Mesenchymal stem cell (in vitro differentiated cells and primary cell): ENCODE data around the gene ATP6V0A1. TPM values are rescaled to one million over a fixed set of nuclear protein-coding genes. Genes with fewer than 3 reads are reported as not detected.

ENCODE experiments used
- DNase-seq: peaks from one replicate; pipeline ENCODE4 v3.0.0-alpha.2; 2013
- H2AFZ ChIP-seq: one replicate; pipeline ENCODE4 v1.6.1; 2013; ENCODE audit warnings: low read depth, mild to moderate bottlenecking, control low read depth, inconsistent platforms, low read length, moderate library complexity
- H2AK5ac ChIP-seq: 2 replicates; pipeline ENCODE4 v1.6.1; 2013; ENCODE audit warnings: low read length, moderate library complexity, mild to moderate bottlenecking, inconsistent platforms; ENCODE audit not compliant: severe bottlenecking
- H2BK120ac ChIP-seq: one replicate; pipeline ENCODE4 v1.6.1; 2013; ENCODE audit warnings: low read depth, mild to moderate bottlenecking, inconsistent platforms, low read length, moderate library complexity
- H2BK12ac ChIP-seq, 2 experiments: one replicate each; pipeline ENCODE4 v1.6.1; 2013; ENCODE audit warnings: inconsistent platforms in 2 of 2, low read length in 2 of 2, mild to moderate bottlenecking in 2 of 2, moderate library complexity in 2 of 2, control low read depth in 1 of 2
- H2BK15ac ChIP-seq: one replicate; pipeline ENCODE4 v1.6.1; 2013; ENCODE audit warnings: mild to moderate bottlenecking, low read depth, inconsistent platforms; ENCODE audit not compliant: poor library complexity, severe bottlenecking
- H2BK5ac ChIP-seq: 2 replicates; pipeline ENCODE4 v1.6.1; 2013; ENCODE audit warnings: low read depth, mild to moderate bottlenecking, low read length, control low read depth, inconsistent platforms; ENCODE audit not compliant: poor library complexity, severe bottlenecking
- H3K14ac ChIP-seq, 2 experiments: one replicate each; pipeline ENCODE4 v1.6.1; 2013; ENCODE audit warnings: inconsistent platforms in 2 of 2, low read length in 2 of 2, control low read depth in 1 of 2, mild to moderate bottlenecking in 1 of 2, moderate library complexity in 1 of 2
- H3K18ac ChIP-seq, 2 experiments: one replicate each; pipeline ENCODE4 v1.6.1; 2013; ENCODE audit warnings: inconsistent platforms in 2 of 2, low read length in 2 of 2, control low read depth in 1 of 2, low read depth in 1 of 2, mild to moderate bottlenecking in 1 of 2
- H3K23ac ChIP-seq, 2 experiments: one replicate each; pipeline ENCODE4 v1.6.1; 2013; ENCODE audit warnings: inconsistent platforms in 2 of 2, low read length in 2 of 2, mild to moderate bottlenecking in 2 of 2, moderate library complexity in 2 of 2, control low read depth in 1 of 2
- H3K27ac ChIP-seq: 2 replicates; pipeline ENCODE4 v1.5.1; 2013; ENCODE audit warnings: mild to moderate bottlenecking, moderate library complexity, low read length, control low read depth, inconsistent platforms; ENCODE audit not compliant: poor library complexity, severe bottlenecking
- H3K27me3 ChIP-seq, 2 experiments: 2 replicates each; pipeline versions ENCODE4 v1.6.1 to v1.7.0; 2013; ENCODE audit warnings: low read length in 2 of 2, mild to moderate bottlenecking in 2 of 2, moderate library complexity in 2 of 2, control low read depth in 1 of 2, inconsistent platforms in 1 of 2; ENCODE audit not compliant: control insufficient read depth in 1 of 2, insufficient read depth in 1 of 2
- H3K36me3 ChIP-seq, 2 experiments: 2 replicates each; pipeline versions ENCODE4 v1.6.1 to v1.7.0; 2013; ENCODE audit warnings: low read length in 2 of 2, control low read depth in 1 of 2, inconsistent platforms in 1 of 2, low read depth in 1 of 2, mild to moderate bottlenecking in 1 of 2; ENCODE audit not compliant: insufficient read depth in 2 of 2, control insufficient read depth in 1 of 2
- H3K4ac ChIP-seq, 2 experiments: one replicate each; pipeline ENCODE4 v1.6.1; 2013; ENCODE audit warnings: inconsistent platforms in 2 of 2, low read length in 2 of 2, mild to moderate bottlenecking in 2 of 2, moderate library complexity in 2 of 2, control low read depth in 1 of 2, low read depth in 1 of 2
- H3K4me1 ChIP-seq: 2 replicates; pipeline ENCODE4 v1.6.1; 2013; ENCODE audit warnings: low read depth, low read length, control low read depth; ENCODE audit not compliant: control insufficient read depth, insufficient read depth
- H3K4me2 ChIP-seq: 2 replicates; pipeline ENCODE4 v1.6.1; 2013; ENCODE audit warnings: low read length, mild to moderate bottlenecking, inconsistent platforms; ENCODE audit not compliant: poor library complexity, severe bottlenecking
- H3K4me3 ChIP-seq, 2 experiments: 2 replicates each; pipeline versions ENCODE4 v1.5.1 to v1.7.0; 2013; ENCODE audit warnings: low read length in 2 of 2, mild to moderate bottlenecking in 2 of 2, control low read depth in 1 of 2, low read depth in 1 of 2; ENCODE audit not compliant: insufficient read depth in 1 of 2
- H3K79me1 ChIP-seq: replicated peaks from 2 replicates; pipeline ENCODE4 v1.6.1; 2013; ENCODE audit warnings: mild to moderate bottlenecking, control low read depth, low read length, inconsistent platforms; ENCODE audit not compliant: poor library complexity, severe bottlenecking
- H3K9ac ChIP-seq: 2 replicates; pipeline ENCODE4 v1.7.0; 2013; ENCODE audit warnings: mild to moderate bottlenecking, low read length, moderate library complexity
- H3K9me3 ChIP-seq: 2 replicates; pipeline ENCODE4 v1.7.0; 2013; ENCODE audit warnings: mild to moderate bottlenecking, low read length; ENCODE audit not compliant: control insufficient read depth
- H4K8ac ChIP-seq: one replicate; pipeline ENCODE4 v1.6.1; 2013; ENCODE audit warnings: inconsistent platforms, mild to moderate bottlenecking, low read length, moderate library complexity
- H4K91ac ChIP-seq: one replicate; pipeline ENCODE4 v1.6.1; 2013; ENCODE audit warnings: mild to moderate bottlenecking, low read length, inconsistent platforms
- WGBS: methylation state at CpG from one replicate; pipeline ENCODE4 v1.1.7; 2013; ENCODE audit warnings: mixed read lengths; 5-methylcytosine and 5-hydroxymethylcytosine counted together
- polyA plus RNA-seq, 2 experiments: library from polyadenylated mRNA; stranded (reverse); fragments of 200-250 nt; gene quantifications; one replicate each; pipeline ENCODE4 v1.2.3, GENCODE V29; 2013

ATP6V0A1 gene
- 39.0 TPM for polyA plus RNA-seq (2013, experiment 1 of 2)
- 40.2 TPM for polyA plus RNA-seq (2013, experiment 2 of 2)

- under 1% methylated on average over 42 of the region's 45 CpGs for WGBS
- no peak within 1 kb of the TSS for H2BK120ac ChIP-seq
These were observed at the start of gene ATP6V0A1 for GRCh38 chr17:42458497-42459255. ATP6V0A1 (plus strand) TSS chr17:42458878; CDS start chr17:42460895, 2,017 bp downstream.

GRCh38 chr17:42409523-42410318, 49.0 kb upstream of the ATP6V0A1 start:
- H3K36me3 ChIP-seq = peaks cover 13 to 28% of the 10 kb centered on the region in 2 experiments
- H3K4ac ChIP-seq = peak overlapping the region in 1 of 2 experiments; percentile 73
- no peak overlapping the region for H4K91ac ChIP-seq
- H3K27ac ChIP-seq = peak overlapping the region; percentile 15
- peaks cover 12% of the 10 kb centered on the region for H3K79me1 ChIP-seq
- H3K23ac ChIP-seq = peak overlapping the region in 1 of 2 experiments; percentile 7
- H3K4me1 ChIP-seq = peaks cover 30% of the 10 kb centered on the region
- H2BK15ac ChIP-seq = no peak overlapping the region
- H2BK120ac ChIP-seq = peak overlapping the region; percentile 54
- H3K9ac ChIP-seq = peak overlapping the region; percentile 80
- peak overlapping the region in 1 of 2 experiments; percentile 63 for H3K4me3 ChIP-seq
- H2AK5ac ChIP-seq = no peak overlapping the region
- no peak overlapping the region for H2BK5ac ChIP-seq
- H3K27me3 ChIP-seq = no peaks in the 10 kb centered on the region
- H3K18ac ChIP-seq = peak overlapping the region in 1 of 2 experiments; percentile 14
- peak; percentile 93 for DNase-seq
- peak overlapping the region; percentile 82 for H4K8ac ChIP-seq
- H2BK12ac ChIP-seq = peak overlapping the region; percentile 0 to 34
- no peak overlapping the region for H3K4me2 ChIP-seq
- WGBS = 43% methylated on average over 3 of the region's 5 CpGs
- H3K9me3 ChIP-seq = no peaks in the 10 kb centered on the region
- no peak overlapping the region for H3K14ac ChIP-seq
- H2AFZ ChIP-seq = no peak overlapping the region

More at GRCh38 chr17:42458497-42459255, at the start of gene ATP6V0A1:
- Histone ChIP-seq H3K9ac (peak within 1 kb of the TSS; percentile 97), H2AK5ac (no peak within 1 kb of the TSS), H2BK5ac (no peak within 1 kb of the TSS), H2BK12ac (peak within 1 kb of the TSS in 1 of 2 experiments; percentile 54), H3K79me1 (peaks cover 6% of the 10 kb centered on the region), H3K4me1 (peaks cover 2% of the 10 kb centered on the region), H4K8ac (peak within 1 kb of the TSS; percentile 83), H2AFZ (peak within 1 kb of the TSS; percentile 77), H3K18ac (peak within 1 kb of the TSS in 1 of 2 experiments; percentile 87), H2BK15ac (peak within 1 kb of the TSS; percentile 87), H3K36me3 (peaks cover 2 to 26% of the 10 kb centered on the region in 2 experiments), H3K9me3 (no peaks in the 10 kb centered on the region), H3K27me3 (no peaks in the 10 kb centered on the region), H3K14ac (peak within 1 kb of the TSS in 1 of 2 experiments; percentile 89), H3K27ac (peak within 1 kb of the TSS; percentile 58), H3K4ac (peak within 1 kb of the TSS in 1 of 2 experiments; percentile 92), H3K4me3 (peak within 1 kb of the TSS; percentile 72 to 99), H4K91ac (no peak within 1 kb of the TSS), H3K23ac (no peak within 1 kb of the TSS), H3K4me2 (peak within 1 kb of the TSS; percentile 66)
- peak; percentile 86 for DNase-seq

- H3K9me3 ChIP-seq = no peaks in the 10 kb centered on the region
- H3K14ac ChIP-seq = no peak overlapping the region
- no peak overlapping the region for H4K8ac ChIP-seq
- no peaks in the 10 kb centered on the region for H3K27me3 ChIP-seq
- no peak for DNase-seq
- no peak overlapping the region for H2BK5ac ChIP-seq
- H3K4ac ChIP-seq = no peak overlapping the region
- no peak overlapping the region for H2AFZ ChIP-seq
- peak overlapping the region; percentile 80 for H3K9ac ChIP-seq
- H2AK5ac ChIP-seq = no peak overlapping the region
- 69% methylated on average over 4 of the region's 5 CpGs for WGBS
- H3K79me1 ChIP-seq = peaks cover 8% of the 10 kb centered on the region
- no peak overlapping the region for H4K91ac ChIP-seq
- no peak overlapping the region for H3K23ac ChIP-seq
- H3K4me3 ChIP-seq = peak overlapping the region in 1 of 2 experiments; percentile 63
- peaks cover 36% of the 10 kb centered on the region for H3K4me1 ChIP-seq
- H3K4me2 ChIP-seq = no peak overlapping the region
- no peak overlapping the region for H2BK12ac ChIP-seq
- peaks cover 7 to 22% of the 10 kb centered on the region in 2 experiments for H3K36me3 ChIP-seq
- H3K27ac ChIP-seq = no peak overlapping the region
- no peak overlapping the region for H2BK120ac ChIP-seq
- H3K18ac ChIP-seq = no peak overlapping the region
- no peak overlapping the region for H2BK15ac ChIP-seq
These were observed 48.4 kb upstream of the ATP6V0A1 start for GRCh38 chr17:42410319-42410685.

- H3K9me3 ChIP-seq = no peaks in the 10 kb centered on the region
- H3K23ac ChIP-seq = no peak overlapping the region
- H3K18ac ChIP-seq = peak overlapping the region in 1 of 2 experiments; percentile 37
- no peak for DNase-seq
- peak overlapping the region in 1 of 2 experiments; percentile 52 for H3K4me3 ChIP-seq
- H2AFZ ChIP-seq = no peak overlapping the region
- peaks cover 32% of the 10 kb centered on the region for H3K4me1 ChIP-seq
- H2BK12ac ChIP-seq = no peak overlapping the region
- peak overlapping the region; percentile 61 for H3K9ac ChIP-seq
- no peaks in the 10 kb centered on the region for H3K27me3 ChIP-seq
- no peak overlapping the region for H2BK5ac ChIP-seq
- H3K14ac ChIP-seq = no peak overlapping the region
- no peak overlapping the region for H4K91ac ChIP-seq
- no peak overlapping the region for H3K4ac ChIP-seq
- H3K27ac ChIP-seq = no peak overlapping the region
- WGBS = 94% methylated on average over 3 of the region's 4 CpGs
- peak overlapping the region; percentile 55 for H4K8ac ChIP-seq
- peaks cover 6 to 20% of the 10 kb centered on the region in 2 experiments for H3K36me3 ChIP-seq
- no peak overlapping the region for H3K4me2 ChIP-seq
- H2AK5ac ChIP-seq = peak overlapping the region; percentile 15
- H3K79me1 ChIP-seq = peaks cover 5% of the 10 kb centered on the region
- no peak overlapping the region for H2BK15ac ChIP-seq
- H2BK120ac ChIP-seq = no peak overlapping the region
These were observed 47.3 kb upstream of the ATP6V0A1 start for GRCh38 chr17:42411361-42411760.
